Measurements from ENCODE around the gene TTC7B. TPM values are rescaled to one million over a fixed set of nuclear protein-coding genes. Genes with fewer than 3 reads are reported as not detected.

TTC7B gene
- total and polyA plus RNA-seq, 2 of the 8 experiments (the other 6 are each of a cell fraction or from before 2014, with no cell fraction given), result 23.7 to 34.0 TPM

- FAIRE-seq, result no peak
- H3K4me1 ChIP-seq (replicated peaks in 1 of 4; ENCODE audit: control insufficient read depth in 3 of 4, insufficient read depth in 4 of 4, low read length in 3 of 4), result no peaks in the 10 kb centered on the region; a peak in 1 of 7 replicates
- TF ChIP-seq SP1 (IDR thresholded peaks at IDR 0.05; ENCODE audit: low read depth, low read length) (no peak), EP300 (IDR thresholded peaks at IDR 0.05; ENCODE audit: borderline replicate concordance in 1 of 2, low read depth in 2 of 2, low read length in 2 of 2) (no peak)
These were observed 228.8 kb downstream of the TTC7B start for GRCh38 chr14:90587252-90587910.

More at GRCh38 chr14:90587252-90587910, 228.8 kb downstream of the TTC7B start:
- no peaks in the 10 kb centered on the region for H3K27me3 ChIP-seq (replicated peaks in 1 of 4; ENCODE audit: control insufficient read depth in 3 of 4, extremely low read depth in 1 of 4, insufficient read depth in 3 of 4, low read length in 3 of 4)
- H3K23ac ChIP-seq (ENCODE audit: insufficient read length), result no peak overlapping the region
- ChIA-PET CTCF (ENCODE audit: partially characterized antibody) (interaction anchor here (0.7 to 2.6 kb wide), 7 partner anchors 11 to 109 kb away, joined by 3 to 8 read pairs (median 3); no protein-coding TSS in a partner anchor), POLR2A (ENCODE audit: partially characterized antibody) (interaction anchor here (1.1 kb wide), 1 partner anchor 14 kb away, joined by 3 read pairs; no protein-coding TSS in a partner anchor)
- H3K36me3 ChIP-seq (ENCODE audit: control insufficient read depth in 2 of 4, insufficient read depth in 4 of 4, low read length in 3 of 4), result no peaks in the 10 kb centered on the region
- H3K56ac ChIP-seq (replicated peaks; ENCODE audit: insufficient read length, low read depth, low read length), result no peak overlapping the region
- no peak overlapping the region for H4K8ac ChIP-seq (ENCODE audit: extremely low read depth, insufficient read depth, low read length)
- no peak overlapping the region for H3K9ac ChIP-seq (replicated peaks in 1 of 4; ENCODE audit: extremely low read depth in 1 of 4, low read depth in 3 of 4, low read length in 3 of 4)
- H3K79me1 ChIP-seq (ENCODE audit: low read depth, low read length), result no peaks in the 10 kb centered on the region
- no peaks in the 10 kb centered on the region for H4K20me1 ChIP-seq (replicated peaks in 1 of 2; ENCODE audit: control insufficient read depth in 1 of 2, insufficient read depth in 2 of 2, low read length in 2 of 2)
- DNase-seq (ENCODE audit: low read depth in 1 of 2, low spot score in 2 of 2), result no peak
- H4K91ac ChIP-seq (replicated peaks; ENCODE audit: insufficient read length, low read length), result no peak overlapping the region
- no peak overlapping the region for H3K4me2 ChIP-seq (ENCODE audit: insufficient read depth in 1 of 2, low read depth in 2 of 2, low read length in 2 of 2)
- H2AK5ac ChIP-seq (ENCODE audit: low read depth, low read length), result no peak overlapping the region
- no peak overlapping the region for H4K5ac ChIP-seq (ENCODE audit: insufficient read length, low read depth, low read length)
- no peak overlapping the region for H3K27ac ChIP-seq (ENCODE audit: low read depth, low read length)
- H3K9me3 ChIP-seq (ENCODE audit: insufficient read depth in 2 of 2, low read depth in 1 of 2, low read length in 1 of 2), result no peaks in the 10 kb centered on the region
- H2BK120ac ChIP-seq (replicated peaks; ENCODE audit: low read depth, low read length), result no peak overlapping the region
- H2BK5ac ChIP-seq (ENCODE audit: low read depth, low read length), result no peak overlapping the region
- no peaks in the 10 kb centered on the region for H3K79me2 ChIP-seq (ENCODE audit: control insufficient read depth in 1 of 2, insufficient read depth in 2 of 2, low read length in 2 of 2)
- H3K4me3 ChIP-seq (ENCODE audit: extremely low read depth in 1 of 4, insufficient read depth in 2 of 4, low read depth in 3 of 4, low read length in 4 of 4), result no peak overlapping the region
- H3K14ac ChIP-seq (ENCODE audit: insufficient read length), result no peak overlapping the region
- no peak overlapping the region for H2AFZ ChIP-seq (ENCODE audit: low read length)
- H3K4ac ChIP-seq (replicated peaks; ENCODE audit: insufficient read length, low read depth, low read length), result no peak overlapping the region
- no peak overlapping the region for H2BK20ac ChIP-seq (ENCODE audit: low read length)
- WGBS, 2 experiments (ENCODE audit: extremely low coverage in 1 of 2, insufficient coverage in 1 of 2, insufficient read length in 1 of 2, insufficient replicate concordance in 2 of 2, low coverage in 1 of 2, low lambda C conversion rate in 2 of 2, missing lambda C conversion rate in 1 of 2), result 92% methylated on average over 6 of the region's 6 CpGs; no CpG with 5 or more reads in 1 of the 2 experiments
- no peak overlapping the region for H3K18ac ChIP-seq (ENCODE audit: extremely low read depth, low read length)
- no peaks in the 10 kb centered on the region for H3K23me2 ChIP-seq (ENCODE audit: low read depth, low read length)
- no peak overlapping the region for H2BK12ac ChIP-seq (ENCODE audit: low read depth, low read length)
- H2BK15ac ChIP-seq (ENCODE audit: low read length), result no peak overlapping the region
